LNCAP (cell line): ENCODE data around the gene KAZN.

ENCODE experiments used
- TF ChIP-seq, protein P1 (sequence below): fragments of 450-650 bp; IDR thresholded peaks from 2 replicates; pipeline ENCODE4 v1.5.1; 2017; ENCODE audit warnings: mild to moderate bottlenecking

KAZN gene

DNA sequence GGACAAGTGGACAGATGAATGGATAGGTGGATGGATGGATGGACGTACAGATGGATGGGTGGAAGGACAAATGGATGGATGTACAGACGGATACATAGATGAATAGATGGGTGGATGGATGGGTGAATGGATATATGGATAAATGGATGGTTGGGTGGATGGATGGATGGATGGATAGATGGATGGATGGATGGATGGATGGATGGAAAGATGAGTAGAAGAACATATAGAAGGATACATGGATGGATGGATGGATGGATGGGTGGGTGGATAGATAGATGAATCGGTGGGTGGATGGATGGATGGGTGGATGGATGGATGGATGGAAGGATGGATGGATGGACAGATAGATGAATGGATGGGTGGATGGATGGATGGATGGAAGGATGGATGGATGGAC lies 274.3 kb downstream of the KAZN start:
- TF ChIP-seq, protein P1, sequence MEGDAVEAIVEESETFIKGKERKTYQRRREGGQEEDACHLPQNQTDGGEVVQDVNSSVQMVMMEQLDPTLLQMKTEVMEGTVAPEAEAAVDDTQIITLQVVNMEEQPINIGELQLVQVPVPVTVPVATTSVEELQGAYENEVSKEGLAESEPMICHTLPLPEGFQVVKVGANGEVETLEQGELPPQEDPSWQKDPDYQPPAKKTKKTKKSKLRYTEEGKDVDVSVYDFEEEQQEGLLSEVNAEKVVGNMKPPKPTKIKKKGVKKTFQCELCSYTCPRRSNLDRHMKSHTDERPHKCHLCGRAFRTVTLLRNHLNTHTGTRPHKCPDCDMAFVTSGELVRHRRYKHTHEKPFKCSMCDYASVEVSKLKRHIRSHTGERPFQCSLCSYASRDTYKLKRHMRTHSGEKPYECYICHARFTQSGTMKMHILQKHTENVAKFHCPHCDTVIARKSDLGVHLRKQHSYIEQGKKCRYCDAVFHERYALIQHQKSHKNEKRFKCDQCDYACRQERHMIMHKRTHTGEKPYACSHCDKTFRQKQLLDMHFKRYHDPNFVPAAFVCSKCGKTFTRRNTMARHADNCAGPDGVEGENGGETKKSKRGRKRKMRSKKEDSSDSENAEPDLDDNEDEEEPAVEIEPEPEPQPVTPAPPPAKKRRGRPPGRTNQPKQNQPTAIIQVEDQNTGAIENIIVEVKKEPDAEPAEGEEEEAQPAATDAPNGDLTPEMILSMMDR: no peak

DNA sequence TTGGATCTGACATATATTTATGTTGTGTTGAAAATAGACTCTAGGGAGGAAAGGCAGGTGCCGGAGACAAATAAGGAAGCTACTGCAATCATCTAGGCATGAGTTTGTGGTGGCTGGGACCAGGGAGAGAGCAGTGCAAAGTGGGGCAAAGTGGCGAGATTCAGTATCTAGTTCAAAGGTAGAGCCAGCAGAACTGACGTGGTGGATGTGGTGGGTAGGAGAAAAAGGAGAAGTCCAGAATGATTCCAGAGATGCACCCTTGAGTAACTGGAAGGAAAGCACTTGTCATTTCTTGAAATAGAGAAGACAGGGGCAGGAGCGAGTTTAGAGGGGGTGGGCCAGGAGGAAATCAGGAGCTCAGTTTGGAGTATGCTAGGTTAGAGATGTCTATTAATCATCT lies 275.2 kb downstream of the KAZN start:
- TF ChIP-seq, protein P1: no peak

GRCh38 chr1:14875524-14876509 lies 277.3 kb downstream of the KAZN start:
- TF ChIP-seq, protein P1: no peak

DNA sequence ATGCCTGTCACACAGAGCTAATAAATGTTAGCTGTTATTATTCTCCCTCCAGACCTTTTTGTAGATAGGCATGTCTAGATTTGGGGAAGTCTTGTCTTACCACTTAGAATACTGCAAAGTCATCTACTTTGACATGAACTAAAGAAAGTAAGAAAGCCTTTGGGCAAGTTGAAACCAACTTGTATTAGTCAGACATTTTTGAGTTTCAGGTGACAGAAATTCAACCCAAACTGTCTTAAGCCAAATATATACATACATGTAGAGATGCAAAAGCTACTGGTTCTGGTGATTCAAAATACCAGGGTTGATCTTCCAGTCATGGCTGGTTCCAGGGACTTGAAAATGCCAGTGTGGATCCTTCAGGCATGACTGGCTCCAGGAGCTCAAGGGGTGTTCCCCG lies 278.3 kb downstream of the KAZN start:
- TF ChIP-seq, protein P1: no peak

GRCh38 chr1:14877224-14877623 lies 278.7 kb downstream of the KAZN start:
- TF ChIP-seq, protein P1: no peak

GRCh38 chr1:14878124-14878523 lies 279.6 kb downstream of the KAZN start:
- TF ChIP-seq, protein P1: no peak

- TF ChIP-seq, protein P1: no peak
Measured at GRCh38 chr1:14878951-14879350, 280.5 kb downstream of the KAZN start.
